ENCODE results near the gene EOLA2.
"Not testable (repeated sequence)": the region's sequence is repeated elsewhere in the genome, so short reads cannot be mapped to it uniquely, and the experiment has no call there.

The EOLA2 gene

DNA sequence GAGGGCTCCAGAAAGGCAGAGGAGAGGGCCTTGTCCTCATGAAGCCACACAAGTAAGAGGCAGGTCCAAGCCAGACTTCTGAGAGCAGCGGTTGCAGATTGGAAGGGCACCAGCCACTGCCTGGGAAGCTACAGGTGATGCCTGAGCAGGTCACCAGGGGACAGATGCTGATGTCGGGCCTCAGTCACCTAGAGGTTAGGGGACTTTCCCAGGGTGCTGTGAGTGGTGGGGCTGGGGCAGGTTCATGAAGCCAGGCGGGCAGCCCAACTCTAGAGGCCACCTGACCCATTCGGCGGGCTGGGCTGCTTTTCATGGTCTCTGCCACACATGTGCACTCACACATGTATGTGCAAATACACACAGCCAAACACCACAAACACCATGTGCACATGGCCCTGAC lies 5.3 kb downstream of the EOLA2 start:
- DNase-seq (ENCODE audit: low read depth in 2 of 2), result not testable (repeated sequence)

DNA sequence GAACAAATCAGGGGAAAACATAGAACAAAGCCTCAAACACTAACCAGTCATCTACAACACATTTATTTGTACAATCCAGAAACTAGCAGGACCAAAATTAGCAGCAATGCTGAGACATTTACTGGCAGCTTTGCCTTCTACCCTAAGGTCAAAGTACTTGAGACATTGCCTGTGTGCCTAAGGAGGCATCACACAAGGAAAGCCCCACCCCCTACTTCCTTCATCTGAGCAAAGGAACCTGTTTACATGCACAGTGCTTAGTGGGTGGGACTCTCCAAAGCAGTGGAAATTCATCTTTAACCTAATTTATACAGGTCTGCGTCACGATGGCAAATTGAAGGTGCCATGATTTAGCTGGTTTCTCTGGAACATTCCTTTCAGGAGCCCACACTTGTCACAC lies 6.1 kb downstream of the EOLA2 start:
- not testable (repeated sequence) for DNase-seq (ENCODE audit: low read depth in 2 of 2)

DNA sequence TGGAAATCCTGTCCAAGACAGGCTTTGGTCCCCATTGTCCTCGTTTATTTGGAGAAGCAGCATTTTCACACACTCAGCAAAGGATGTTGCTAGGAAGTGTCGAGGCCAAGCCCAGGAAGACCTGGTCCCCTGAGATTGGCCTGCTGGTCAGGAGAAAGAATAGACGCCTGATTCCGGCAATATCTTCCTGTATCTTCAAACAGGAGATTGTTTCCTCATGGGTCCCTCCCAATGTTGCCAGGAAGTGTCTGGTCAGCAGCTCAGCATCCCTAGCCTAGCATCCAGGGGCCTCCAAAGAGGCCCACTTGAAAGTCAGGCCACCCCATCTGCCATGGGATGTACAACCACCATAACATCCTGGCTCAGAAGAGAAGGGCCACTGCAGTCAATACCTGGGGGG lies 6.9 kb downstream of the EOLA2 start:
- DNase-seq (ENCODE audit: low read depth in 2 of 2), result not testable (repeated sequence)

DNA sequence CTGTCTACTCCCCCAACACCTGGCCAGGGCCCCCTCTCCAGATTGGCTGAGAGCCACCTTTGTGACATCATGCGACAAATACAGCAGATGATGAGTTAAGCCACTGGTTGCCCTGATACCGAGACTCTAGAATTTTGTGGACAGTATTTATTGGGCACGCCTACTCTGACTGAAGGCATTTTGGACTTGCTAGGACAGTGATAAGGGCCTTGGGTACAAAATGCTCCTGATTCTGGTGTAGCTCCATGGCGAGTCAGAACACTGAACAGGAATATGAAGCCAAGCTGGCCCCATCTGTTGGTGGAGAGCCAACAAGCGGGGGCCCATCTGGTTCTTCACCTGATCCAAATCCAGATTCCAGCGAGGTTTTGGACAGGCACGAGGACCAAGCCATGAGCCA lies 8.9 kb downstream of the EOLA2 start, which contains the start of gene HSFX4:
HSFX4 (plus strand) TSS at position 174 of the 400 bp plus-strand sequence; CDS start at position 246, 72 bp downstream.
- DNase-seq (ENCODE audit: low read depth in 2 of 2), result not testable (repeated sequence)

DNA sequence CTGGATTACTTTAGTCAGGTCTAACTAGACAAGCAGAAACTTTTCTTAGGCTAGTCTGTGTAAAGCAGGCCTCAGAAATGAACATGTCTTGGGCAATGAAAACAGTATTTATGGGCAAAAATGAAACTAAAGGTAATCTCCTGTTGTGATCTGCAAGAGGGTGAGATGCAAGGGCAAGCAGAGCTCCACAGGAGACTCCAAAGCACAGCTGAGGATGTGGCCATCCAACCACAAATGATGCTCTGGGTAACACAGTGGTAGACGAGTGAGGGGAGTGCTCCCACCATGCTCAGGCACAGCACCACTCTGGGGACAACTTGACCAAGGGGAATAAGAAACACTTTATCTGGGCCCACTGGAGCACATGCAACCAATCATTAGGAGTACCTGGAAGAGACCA lies 9.7 kb downstream of the EOLA2 start:
- not testable (repeated sequence) for DNase-seq (ENCODE audit: low read depth in 2 of 2)

DNA sequence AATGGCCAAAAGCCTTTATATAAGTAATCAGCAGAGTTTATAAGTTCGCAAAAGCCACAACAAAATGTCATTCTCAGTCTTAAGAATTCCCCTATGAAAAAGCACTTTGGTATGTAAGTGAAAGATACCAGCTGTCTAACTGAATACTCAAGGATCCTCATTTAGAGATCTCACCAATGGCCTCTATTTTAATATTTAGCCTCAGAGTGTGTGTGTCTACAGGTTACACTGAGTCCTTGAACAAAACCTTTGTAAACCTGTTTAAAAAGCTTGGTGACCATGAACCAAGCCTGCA lies 10.4 kb downstream of the EOLA2 start:
- DNase-seq (ENCODE audit: low read depth in 2 of 2), result not testable (repeated sequence)

DNA sequence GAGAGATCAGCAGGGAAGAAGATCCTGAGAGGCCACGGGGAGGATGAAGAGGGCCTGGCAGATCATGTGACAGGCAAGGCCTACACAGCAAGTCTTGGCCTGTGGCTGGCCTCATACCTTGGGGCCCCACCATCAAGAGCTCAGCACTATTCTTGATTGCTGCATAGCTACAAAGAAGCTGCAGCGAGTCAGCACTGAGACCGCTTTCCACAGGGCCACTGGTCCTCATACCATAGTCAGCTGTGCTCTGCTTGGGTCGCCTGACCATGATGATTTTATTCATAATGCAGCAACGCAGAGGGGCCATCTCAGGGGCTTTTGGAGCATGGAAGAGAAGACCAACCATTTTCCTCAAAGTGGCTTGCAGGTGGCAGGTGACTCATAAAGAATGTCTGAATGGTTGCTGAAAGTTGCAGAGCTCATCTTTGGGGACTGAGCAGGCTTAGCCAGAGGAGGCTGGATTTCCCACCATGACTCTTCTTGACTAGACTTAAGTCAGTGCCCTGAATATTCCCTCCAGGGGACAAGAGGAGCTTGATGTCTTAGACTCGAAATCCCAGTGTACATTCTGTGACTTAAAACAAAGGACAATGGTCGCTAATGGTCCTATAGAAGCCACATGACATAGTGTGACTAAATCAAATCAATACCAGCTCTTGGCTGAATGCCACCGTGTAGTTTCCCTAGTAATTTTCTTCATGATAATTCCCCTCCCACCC lies 10.9 kb downstream of the EOLA2 start:
- not testable (repeated sequence) for DNase-seq (ENCODE audit: low read depth in 2 of 2)

DNA sequence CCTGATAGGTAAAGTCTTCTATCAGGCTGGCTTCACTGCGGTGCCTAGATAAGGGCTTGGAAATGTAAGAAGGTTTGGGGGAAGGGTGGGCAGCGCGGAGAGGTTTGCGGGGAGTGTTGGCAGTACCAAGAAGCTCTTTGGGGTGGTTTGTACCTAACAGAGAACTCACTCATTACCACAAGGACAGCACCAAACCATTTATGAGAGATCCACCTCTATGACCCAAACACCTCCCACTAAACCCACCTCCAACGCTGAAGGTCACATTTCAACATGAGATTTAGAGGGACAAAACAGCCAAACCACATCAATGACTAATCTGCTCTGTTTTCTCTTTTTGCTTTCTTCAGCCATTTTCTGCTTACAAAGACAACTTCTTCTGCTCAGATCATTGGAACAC lies 13.9 kb downstream of the EOLA2 start:
- not testable (repeated sequence) for DNase-seq (ENCODE audit: low read depth in 2 of 2)

DNA sequence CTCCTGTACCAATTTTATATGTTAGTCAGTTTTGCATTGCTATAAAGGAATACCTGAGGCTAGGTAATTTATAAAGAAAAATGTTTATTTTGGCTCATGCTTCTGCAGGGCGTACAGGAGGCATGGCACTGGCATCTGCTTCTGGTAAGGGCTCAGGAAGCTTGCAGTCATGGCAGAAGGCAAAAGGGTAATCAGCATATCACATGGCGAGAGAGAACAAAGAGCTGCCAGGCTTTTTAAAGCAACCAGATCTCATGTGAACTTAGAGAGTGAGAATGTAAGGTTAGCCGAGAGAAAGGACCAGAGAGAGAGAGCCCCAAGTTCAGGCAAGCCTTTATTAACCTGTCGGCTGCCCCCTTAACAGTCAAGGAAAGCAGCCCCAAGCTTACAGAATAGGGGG lies 14.5 kb downstream of the EOLA2 start:
- not testable (repeated sequence) for DNase-seq (ENCODE audit: low read depth in 2 of 2)

DNA sequence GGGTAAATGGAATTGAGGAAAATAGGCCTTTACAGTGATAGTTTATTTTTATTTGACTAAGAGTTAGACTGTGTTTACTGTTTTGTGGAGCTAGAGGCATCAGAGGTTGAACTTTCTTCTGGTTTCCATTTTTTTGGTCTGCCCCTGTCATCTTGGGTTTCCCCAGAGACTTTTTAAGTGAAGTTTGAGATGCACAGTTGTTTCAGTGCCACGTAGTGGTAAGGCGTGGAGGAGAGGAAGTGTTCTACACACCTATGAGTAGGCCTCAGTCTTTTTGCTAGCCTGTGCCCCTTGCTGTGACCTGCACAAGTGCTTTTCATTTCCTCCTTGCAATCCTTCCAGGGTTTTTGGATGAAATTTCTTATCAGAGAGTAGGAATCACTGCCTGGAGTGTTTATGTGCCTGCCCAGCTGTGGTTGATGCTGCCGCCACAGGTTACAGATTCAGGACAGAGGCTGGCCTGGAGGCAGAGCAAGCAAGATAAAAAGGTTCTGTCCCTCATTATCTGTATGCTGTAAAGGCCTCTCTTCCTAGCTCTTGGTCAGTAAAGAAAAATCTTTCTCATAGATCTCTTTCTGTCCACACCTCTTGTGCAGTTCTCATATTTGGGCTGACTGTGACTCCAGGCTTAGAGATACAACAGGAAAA lies 21.4 kb downstream of the EOLA2 start:
- DNase-seq (ENCODE audit: low read depth in 2 of 2), result no peak

DNA sequence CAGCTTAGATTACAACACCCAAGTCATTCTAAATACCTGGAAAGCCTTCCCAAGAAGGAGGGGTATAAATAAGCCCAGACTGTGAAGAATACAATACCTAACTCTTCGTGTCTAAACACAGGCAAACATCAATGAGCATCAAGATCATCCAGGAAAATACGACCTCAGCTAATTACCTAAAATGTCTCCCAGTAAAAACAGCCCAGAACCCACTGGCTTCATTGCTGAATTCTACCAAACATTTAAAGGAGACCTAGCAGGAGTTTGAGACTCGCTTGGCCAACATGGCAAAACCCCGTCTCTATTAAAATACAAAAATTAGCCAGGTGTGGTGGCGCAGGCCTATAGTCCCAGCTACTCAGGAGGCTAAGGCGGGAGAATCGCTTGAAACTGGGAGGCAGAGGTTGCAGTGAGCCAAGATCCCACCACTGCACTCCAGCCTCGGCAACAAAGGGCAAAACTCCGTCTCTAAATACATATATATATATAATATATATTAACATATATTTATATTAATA lies 28.1 kb downstream of the EOLA2 start:
- DNase-seq (ENCODE audit: low read depth in 2 of 2), result no peak

DNA sequence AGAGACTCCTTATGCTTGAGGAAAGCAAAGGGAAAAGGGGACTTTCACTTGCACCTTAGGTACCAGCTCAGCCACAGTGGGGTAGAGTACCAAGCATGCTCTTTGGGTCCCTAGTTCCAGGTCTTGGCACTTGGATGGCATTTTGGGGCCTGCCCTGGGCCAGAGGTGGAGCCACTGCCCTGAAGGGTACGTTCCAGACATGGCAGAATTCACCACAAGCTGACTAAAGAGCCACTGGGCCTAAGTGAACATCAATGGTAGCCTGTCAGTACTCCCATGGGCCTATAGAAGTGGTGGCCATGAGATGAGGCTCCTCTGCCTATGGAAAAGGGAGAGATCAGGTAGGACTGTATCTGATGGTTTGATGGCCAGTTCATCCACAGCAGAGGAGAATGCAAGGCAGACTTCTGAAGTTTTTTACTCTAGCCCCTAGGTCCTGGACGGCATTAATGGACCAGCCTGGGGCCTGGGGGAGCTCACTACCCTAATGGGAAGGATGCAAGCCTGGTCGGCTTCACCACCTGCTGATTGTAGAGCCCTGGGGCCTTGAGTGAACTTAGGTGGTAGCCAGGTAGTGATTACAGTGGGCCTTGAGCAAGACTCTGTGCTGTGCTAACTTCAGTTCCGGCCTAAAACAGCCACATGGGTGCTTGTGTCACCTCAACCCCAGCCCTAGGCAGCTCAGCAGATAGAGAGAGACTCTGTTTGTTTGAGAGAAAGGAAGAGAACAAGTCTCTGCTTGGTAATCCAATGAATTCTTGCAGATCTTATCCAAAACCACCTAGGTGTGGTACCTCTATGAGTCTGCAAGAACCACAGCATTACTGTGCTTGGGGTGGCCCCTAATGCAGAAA lies 28.7 kb downstream of the EOLA2 start:
- no peak for DNase-seq (ENCODE audit: low read depth in 2 of 2)

DNA sequence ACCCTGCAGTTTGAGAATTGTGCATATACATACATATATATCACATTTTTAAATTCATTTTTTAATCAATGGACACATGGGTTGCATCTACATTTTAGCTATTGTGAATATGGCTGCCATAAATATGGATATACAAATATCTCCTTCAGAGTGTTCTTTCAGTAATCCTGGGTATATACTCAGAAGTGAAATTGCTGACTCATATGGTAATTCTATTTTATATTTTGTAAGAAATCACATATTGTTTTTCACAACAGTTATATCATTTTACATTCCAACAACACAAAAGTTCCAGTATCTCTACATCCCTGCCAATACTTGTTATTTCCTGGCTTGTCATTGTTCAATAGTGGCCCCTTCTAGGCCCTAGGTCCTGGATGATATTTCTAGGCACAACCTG lies 29.6 kb downstream of the EOLA2 start:
- no peak for DNase-seq (ENCODE audit: low read depth in 2 of 2)

DNA sequence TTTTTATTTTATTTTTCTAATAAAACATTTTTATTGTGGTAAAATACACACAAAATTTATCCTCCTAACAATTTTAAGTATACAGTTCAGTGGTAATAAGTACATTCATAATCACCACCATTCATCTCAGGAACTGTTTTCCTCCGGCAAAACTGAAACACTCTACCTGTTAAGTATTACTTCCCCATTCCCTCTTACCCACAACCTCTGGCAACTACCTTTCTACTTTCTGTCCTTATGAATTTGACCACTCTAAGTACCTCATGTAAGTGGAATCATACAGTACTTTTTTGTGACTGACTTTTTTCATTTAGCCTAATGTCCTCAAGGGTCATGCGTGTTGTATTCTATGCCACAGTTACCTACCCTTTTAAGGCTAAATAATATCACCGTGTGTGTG lies 30.0 kb downstream of the EOLA2 start:
- DNase-seq (ENCODE audit: low read depth in 2 of 2), result no peak

DNA sequence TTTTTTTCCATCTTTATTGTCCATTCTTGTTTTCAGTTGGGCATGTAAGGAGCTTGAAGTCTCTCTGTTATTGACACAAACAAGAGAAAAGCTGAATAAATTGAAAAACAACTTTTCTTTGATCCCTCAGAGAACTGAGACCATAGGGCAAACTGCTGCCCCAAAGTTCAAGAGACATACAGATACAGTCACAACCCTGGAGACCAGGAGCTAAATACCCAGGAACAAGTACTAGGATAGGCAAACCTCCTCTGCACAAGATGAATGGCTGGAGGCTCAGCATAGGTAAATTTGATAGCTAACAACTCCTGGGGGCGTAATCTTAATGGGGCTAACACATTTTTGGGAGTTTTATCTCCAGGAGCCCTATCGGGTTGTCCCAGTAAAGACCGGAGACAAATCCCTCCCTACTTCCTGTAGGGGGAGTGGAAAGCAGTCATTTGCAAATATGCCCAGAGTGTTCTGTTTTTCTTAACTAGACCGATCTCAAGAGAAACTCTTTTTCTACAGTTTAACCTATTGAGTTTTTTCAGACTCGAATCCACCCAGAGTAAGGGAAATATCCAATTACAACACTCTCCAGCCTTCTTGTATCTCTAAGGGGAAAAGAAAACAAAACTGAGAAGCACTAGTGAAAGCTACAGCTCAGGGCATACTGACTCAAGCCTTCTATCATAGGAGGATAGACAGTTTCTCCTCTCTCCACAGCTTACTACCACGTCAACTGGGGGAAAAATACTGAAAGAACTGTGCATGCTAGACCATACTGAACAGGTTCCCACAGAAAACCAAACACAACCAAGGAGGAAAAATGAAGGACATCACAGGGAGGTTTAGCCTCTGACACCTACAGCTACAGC lies 34.2 kb downstream of the EOLA2 start:
- DNase-seq (ENCODE audit: low read depth in 2 of 2), result no peak

DNA sequence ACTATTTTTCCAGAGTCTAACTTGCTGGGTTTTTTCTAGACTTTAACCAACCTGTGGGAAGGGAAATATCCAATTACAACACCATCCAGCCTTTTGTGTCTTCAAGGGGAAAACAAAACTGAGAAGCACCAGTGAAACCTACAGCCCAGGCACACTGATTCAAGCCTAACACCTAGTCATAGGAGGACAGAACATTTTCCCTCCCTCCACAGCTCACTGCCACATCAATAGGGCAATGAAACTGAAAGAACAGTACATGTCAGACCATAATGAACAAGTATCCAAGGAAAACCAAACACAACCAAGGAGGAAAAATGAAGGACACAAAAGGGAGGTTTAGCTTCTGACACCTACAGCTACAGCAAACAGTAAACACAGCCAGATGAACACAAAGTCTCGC lies 39.7 kb downstream of the EOLA2 start:
- DNase-seq (ENCODE audit: low read depth in 2 of 2), result no peak

DNA sequence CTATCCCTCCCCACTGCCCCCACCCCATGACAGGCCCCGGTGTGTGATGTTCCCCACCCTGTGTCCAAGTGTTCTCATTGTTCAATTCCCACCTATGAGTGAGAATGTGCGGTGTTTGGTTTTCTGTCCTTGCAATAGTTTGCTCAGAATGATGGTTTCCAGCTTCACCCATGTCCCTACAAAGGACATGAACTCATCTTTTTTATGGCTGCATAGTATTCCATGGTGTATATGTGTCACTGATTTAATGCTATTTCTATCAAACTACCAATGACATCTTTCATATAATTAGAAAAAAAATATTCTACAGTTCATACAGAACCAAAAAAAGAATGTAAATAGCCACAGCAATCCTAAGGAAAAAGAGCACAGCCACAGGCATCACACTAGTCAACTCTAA lies 47.5 kb downstream of the EOLA2 start:
- DNase-seq (ENCODE audit: low read depth in 2 of 2), result not testable (repeated sequence)

Measured in stimulated activated CD8-positive, alpha-beta memory T cell treated with anti-CD3 and anti-CD28 coated beads, Interleukin-15, amount 100 ng/mL, for 4 hours (primary cell).